Body of pancreas (tissue), 4 donors: ENCODE results near the gene ZBTB47. TPM values are rescaled to one million over a fixed set of nuclear protein-coding genes. Genes with fewer than 3 reads are reported as not detected.
A peak's percentile ranks its signal among the peaks of the same experiment; 100 is the strongest.

Source experiments
- ATAC-seq: fragments of 150-250 bp; one replicate; pipeline ENCODE4 v1.9.1; 2016
- DNase-seq, 4 donors: peaks; one replicate each; pipeline ENCODE4 v3.0.0-alpha.2; 2019
- H3K27ac ChIP-seq, 4 donors: fragments of 200-600 bp; sonication (generic); 1 replicate in 3 of 4; 2 replicates in 1 of 4; pipeline versions ENCODE4 v1.5.1 to v1.6.1; 2016 to 2019; ENCODE audit warnings: mild to moderate bottlenecking in 1 of 4, mixed read lengths in 1 of 4, moderate library complexity in 1 of 4
- H3K27me3 ChIP-seq, 2 donors: fragments of 200-600 bp; sonication (generic); one replicate each; pipeline ENCODE4 v1.6.0; 2016; ENCODE audit warnings: mild to moderate bottlenecking in 1 of 2
- H3K36me3 ChIP-seq, 2 donors: fragments of 200-600 bp; sonication (generic); replicated peaks in 1 of 2; 2 replicates each; pipeline ENCODE4 v1.5.1; 2016; ENCODE audit warnings: low read depth in 2 of 2; ENCODE audit not compliant: insufficient read depth in 1 of 2
- H3K4me1 ChIP-seq: fragments of 200-600 bp; sonication (generic); one replicate; pipeline ENCODE4 v1.6.0; 2016
- H3K4me3 ChIP-seq, 2 donors: fragments of 200-600 bp; sonication (generic); 1 replicate in 1 of 2; 2 replicates in 1 of 2; pipeline ENCODE4 v1.5.1; 2016 to 2019
- H3K9me3 ChIP-seq, 3 donors: fragments of 200-600 bp; sonication (generic); 1 replicate in 2 of 3; 2 replicates in 1 of 3; pipeline ENCODE4 v1.5.1; 2016
- POLR2A ChIP-seq, 3 donors: fragments of 450-650 bp; IDR thresholded peaks; one replicate each; pipeline ENCODE4 v1.6.1; 2016; ENCODE audit warnings: antibody characterized with exemption in 3 of 3, mild to moderate bottlenecking in 2 of 3
- WGBS, 2 donors: methylation state at CpG; one replicate each; pipeline ENCODE4 v1.1.5; 2017; 5-methylcytosine and 5-hydroxymethylcytosine counted together
- intact Hi-C: fragments of 100-400 bp; cut with DNase I; formaldehyde crosslinking; loops from one replicate; pipeline ENCODE4 v1.15.1; 2023
- total RNA-seq, 2 donors: library from RNA; depleted of rRNA; stranded (reverse); fragments of >200 nt; gene quantifications; one replicate each; pipeline ENCODE4 v1.1.0, GENCODE V29; 2016
- TF ChIP-seq, protein P1 (sequence below), 7 experiments: fragments of 450-650 bp in 4 of 7; fragments of 200-600 bp in 3 of 7; sonication (generic) in 3 of 7; IDR thresholded peaks; one replicate each; pipeline ENCODE4 v1.5.1; 2016 to 2019; ENCODE audit warnings: antibody characterized with exemption in 7 of 7

The ZBTB47 gene
- total RNA-seq = 10 to 100 TPM; 19.7 to 20.4 TPM

GRCh38 chr3:42653560-42654330 lies at the start of gene ZBTB47:
Gene ZBTB47, plus strand, starts transcription at chr3:42653697. Its CDS starts 4,659 bp downstream, at chr3:42658356.
- DNase-seq = peak; percentile 42 to 57 (median 50)
- H3K9me3 ChIP-seq = no peaks in the 10 kb centered on the region
- H3K4me3 ChIP-seq = peak within 1 kb of the TSS; percentile 24 to 67
- peaks cover 44% of the 10 kb centered on the region for H3K4me1 ChIP-seq
- intact Hi-C loops = no loop called here
- TF ChIP-seq, protein P1, sequence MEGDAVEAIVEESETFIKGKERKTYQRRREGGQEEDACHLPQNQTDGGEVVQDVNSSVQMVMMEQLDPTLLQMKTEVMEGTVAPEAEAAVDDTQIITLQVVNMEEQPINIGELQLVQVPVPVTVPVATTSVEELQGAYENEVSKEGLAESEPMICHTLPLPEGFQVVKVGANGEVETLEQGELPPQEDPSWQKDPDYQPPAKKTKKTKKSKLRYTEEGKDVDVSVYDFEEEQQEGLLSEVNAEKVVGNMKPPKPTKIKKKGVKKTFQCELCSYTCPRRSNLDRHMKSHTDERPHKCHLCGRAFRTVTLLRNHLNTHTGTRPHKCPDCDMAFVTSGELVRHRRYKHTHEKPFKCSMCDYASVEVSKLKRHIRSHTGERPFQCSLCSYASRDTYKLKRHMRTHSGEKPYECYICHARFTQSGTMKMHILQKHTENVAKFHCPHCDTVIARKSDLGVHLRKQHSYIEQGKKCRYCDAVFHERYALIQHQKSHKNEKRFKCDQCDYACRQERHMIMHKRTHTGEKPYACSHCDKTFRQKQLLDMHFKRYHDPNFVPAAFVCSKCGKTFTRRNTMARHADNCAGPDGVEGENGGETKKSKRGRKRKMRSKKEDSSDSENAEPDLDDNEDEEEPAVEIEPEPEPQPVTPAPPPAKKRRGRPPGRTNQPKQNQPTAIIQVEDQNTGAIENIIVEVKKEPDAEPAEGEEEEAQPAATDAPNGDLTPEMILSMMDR (IDR thresholded peaks at IDR 0.05) = no peak
- TF ChIP-seq POLR2A (IDR thresholded peaks at IDR 0.05) = peak in 1 of 3 donors; percentile 13
- peak; percentile 33 for ATAC-seq
- no peaks in the 10 kb centered on the region for H3K27me3 ChIP-seq
- H3K36me3 ChIP-seq = peaks cover 0 to 3% of the 10 kb centered on the region in 2 donors
- WGBS, 2 donors = 4 to 10% methylated on average over 2 to 25 of the region's 31 CpGs
- peak within 1 kb of the TSS; percentile 82 to 90 (median 85) for H3K27ac ChIP-seq

GRCh38 chr3:42605546-42606173 lies 47.8 kb upstream of the ZBTB47 start:
- Histone ChIP-seq H3K36me3 (peaks cover 0 to 2% of the 10 kb centered on the region in 2 donors), H3K4me3 (no peak overlapping the region), H3K9me3 (no peaks in the 10 kb centered on the region), H3K4me1 (peaks cover 48% of the 10 kb centered on the region), H3K27ac (peak overlapping the region; percentile 33 to 76 (median 56)), H3K27me3 (no peaks in the 10 kb centered on the region)
- ATAC-seq (peak; percentile 84), DNase-seq (peak; percentile 53 to 77 (median 69))
- 39 to 40% methylated on average over 5 of the region's 5 CpGs for WGBS, 2 donors
- intact Hi-C loops = no loop called here
- TF ChIP-seq, protein P1 (IDR thresholded peaks at IDR 0.05) = no peak
- peak in 1 of 3 donors; percentile 6 for TF ChIP-seq POLR2A (IDR thresholded peaks at IDR 0.05)

- Histone ChIP-seq H3K27me3 (no peaks in the 10 kb centered on the region), H3K4me1 (peaks cover 51% of the 10 kb centered on the region), H3K9me3 (no peaks in the 10 kb centered on the region), H3K4me3 (no peak overlapping the region), H3K27ac (no peak overlapping the region), H3K36me3 (peaks cover 0 to 2% of the 10 kb centered on the region in 2 donors)
- no peak for TF ChIP-seq POLR2A (IDR thresholded peaks at IDR 0.05)
- TF ChIP-seq, protein P1 (IDR thresholded peaks at IDR 0.05) = no peak
- DNase-seq = no peak
- intact Hi-C loops = no loop called here
- no peak for ATAC-seq
- WGBS, 2 donors = 68 to 73% methylated on average over 5 of the region's 5 CpGs
Measured at GRCh38 chr3:42608581-42608980, 44.9 kb upstream of the ZBTB47 start.

- Histone ChIP-seq H3K27ac (peak overlapping the region in 2 of 4 donors; percentile 12 to 14), H3K4me1 (peaks cover 33% of the 10 kb centered on the region), H3K9me3 (no peaks in the 10 kb centered on the region), H3K36me3 (peaks cover 0 to 2% of the 10 kb centered on the region in 2 donors), H3K27me3 (no peaks in the 10 kb centered on the region), H3K4me3 (no peak overlapping the region)
- TF ChIP-seq, protein P1 (IDR thresholded peaks at IDR 0.05) = no peak
- no peak for TF ChIP-seq POLR2A (IDR thresholded peaks at IDR 0.05)
- 93 to 100% methylated on average over 1 of the region's 1 CpG for WGBS, 2 donors
- DNase-seq (no peak), ATAC-seq (no peak)
- intact Hi-C loops = no loop called here
Measured at GRCh38 chr3:42610976-42611375, 42.5 kb upstream of the ZBTB47 start.
